ENCODE data around the gene PCDHGA4.
"Not testable (repeated sequence)": the region's sequence is repeated elsewhere in the genome, so short reads cannot be mapped to it uniquely, and the experiment has no call there.

Gene PCDHGA4

DNA sequence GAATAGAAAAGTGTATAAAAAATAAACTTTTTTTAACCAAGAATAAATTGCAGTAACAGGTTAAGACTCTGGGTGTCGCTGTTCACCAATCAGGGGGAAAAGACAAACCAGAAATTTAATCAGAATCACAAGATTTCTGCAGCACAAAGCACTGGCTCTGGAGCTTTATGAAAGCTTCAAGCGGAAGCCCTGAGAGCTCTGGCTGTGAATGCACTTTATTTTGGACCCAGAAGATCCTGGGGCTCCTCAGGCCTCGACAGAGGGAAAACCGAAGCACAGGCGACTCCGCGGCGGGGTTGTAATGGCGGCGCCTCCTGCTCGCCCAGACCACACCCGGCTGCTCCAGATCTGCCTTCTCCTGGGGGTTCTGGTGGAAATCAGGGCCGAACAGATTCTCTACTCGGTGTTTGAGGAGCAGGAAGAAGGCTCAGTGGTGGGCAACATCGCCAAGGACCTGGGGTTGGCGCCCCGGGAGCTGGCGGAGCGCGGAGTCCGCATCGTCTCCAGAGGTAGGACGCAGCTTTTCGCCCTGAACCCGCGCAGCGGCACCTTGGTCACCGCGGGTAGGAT lies at the start of gene PCDHGA4:
TSS of gene PCDHGA4 (plus strand) at position 122 of the 570 bp plus-strand sequence. CDS start at position 209, 87 bp downstream.
- no peak for DNase-seq (ENCODE audit: low spot score)

DNA sequence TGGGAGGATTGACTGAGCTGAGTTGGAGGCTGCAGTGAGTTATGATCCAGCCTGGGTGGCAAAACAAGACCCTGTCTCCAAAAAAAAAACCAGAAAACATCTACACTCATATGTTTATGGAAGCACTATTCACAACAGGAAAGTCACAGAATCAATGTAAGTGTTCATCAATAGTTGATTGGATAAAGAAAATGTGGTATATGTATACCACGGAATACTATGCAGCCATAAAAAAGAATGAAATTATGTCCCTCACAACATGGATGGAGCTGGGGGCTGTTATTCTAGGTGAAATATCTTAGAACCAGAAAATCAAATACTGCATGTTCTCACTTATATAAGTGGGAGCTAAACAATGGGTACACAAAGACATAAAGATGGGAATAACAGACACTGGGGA lies 48.2 kb upstream of the PCDHGA4 start:
- DNase-seq (ENCODE audit: low spot score), result no peak

DNA sequence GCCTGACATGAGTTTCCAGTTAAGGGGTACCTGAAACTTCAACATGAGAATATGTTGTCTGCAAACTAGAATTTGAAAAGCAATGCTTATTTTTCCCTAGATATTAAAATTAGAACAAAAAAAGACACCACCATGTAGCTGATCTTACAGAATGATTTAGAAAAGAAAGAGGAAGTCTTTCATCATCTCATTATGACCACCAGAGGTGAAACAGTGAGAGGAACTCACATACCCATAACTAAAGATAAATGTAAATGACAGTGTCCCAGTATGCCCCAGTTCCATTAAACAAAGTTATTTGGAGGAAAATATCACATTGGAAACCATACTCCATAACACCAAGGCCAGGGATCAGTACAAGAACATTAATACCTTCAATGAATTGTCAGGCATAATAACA lies 41.1 kb upstream of the PCDHGA4 start:
- no peak for DNase-seq (ENCODE audit: low spot score)

DNA sequence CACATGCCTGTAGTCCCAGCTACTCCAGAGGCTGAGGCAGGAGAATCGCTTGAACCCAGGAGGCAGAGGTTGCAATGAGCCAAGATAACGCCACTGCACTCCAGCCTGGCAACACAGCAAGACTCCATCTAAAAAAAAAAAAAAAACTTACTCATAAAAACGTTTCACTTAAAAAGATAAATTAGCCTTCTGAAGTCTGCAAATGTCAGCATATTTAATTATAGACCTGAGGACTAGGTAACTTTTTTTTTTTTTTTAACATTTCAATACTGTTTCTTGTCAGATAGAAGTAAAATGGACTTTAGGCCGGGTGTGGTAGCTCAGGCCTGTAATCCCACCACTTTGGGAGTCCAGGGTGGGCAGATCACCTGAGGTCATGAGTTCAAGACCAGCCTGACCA lies 37.9 kb upstream of the PCDHGA4 start:
- not testable (repeated sequence) for DNase-seq (ENCODE audit: low spot score)

DNA sequence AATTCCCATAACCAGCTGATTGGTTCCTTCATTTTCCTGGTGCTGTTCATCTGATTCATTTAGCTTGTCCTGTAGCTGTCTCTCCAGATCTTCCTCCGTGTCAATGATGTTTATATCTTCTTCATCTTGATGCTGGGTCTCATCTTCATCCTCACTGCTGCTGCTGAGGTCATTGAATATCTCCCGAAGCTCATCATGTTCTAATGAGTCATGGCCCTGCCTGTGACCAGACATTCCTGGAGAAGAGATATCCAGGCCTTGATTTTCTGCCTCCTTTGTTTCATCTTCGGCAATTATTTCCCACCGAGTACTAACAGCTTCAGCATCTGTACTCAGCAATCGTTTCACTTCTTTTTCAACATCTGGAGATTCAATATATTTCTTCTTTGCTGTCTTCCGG lies 35.6 kb upstream of the PCDHGA4 start:
- no peak for DNase-seq (ENCODE audit: low spot score)

DNA sequence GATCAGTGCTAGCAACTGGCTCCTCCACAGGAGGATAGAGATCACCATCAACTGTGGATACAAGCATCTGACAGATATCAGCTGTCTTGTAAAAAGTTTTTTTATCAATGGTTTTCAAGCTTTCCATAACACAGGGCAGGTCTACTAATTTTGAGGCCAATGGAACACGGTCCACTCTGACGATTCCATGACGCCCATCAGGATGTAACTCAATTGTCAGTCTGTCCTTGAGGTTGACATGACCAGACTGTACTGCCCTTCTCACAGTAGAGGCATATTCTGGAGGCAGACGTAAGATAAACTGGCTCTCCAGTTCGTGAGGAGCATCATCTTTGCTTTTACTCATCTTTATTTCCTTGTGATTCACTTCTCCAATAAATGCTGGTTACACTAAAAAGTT lies 35.1 kb upstream of the PCDHGA4 start:
- DNase-seq (ENCODE audit: low spot score), result no peak

DNA sequence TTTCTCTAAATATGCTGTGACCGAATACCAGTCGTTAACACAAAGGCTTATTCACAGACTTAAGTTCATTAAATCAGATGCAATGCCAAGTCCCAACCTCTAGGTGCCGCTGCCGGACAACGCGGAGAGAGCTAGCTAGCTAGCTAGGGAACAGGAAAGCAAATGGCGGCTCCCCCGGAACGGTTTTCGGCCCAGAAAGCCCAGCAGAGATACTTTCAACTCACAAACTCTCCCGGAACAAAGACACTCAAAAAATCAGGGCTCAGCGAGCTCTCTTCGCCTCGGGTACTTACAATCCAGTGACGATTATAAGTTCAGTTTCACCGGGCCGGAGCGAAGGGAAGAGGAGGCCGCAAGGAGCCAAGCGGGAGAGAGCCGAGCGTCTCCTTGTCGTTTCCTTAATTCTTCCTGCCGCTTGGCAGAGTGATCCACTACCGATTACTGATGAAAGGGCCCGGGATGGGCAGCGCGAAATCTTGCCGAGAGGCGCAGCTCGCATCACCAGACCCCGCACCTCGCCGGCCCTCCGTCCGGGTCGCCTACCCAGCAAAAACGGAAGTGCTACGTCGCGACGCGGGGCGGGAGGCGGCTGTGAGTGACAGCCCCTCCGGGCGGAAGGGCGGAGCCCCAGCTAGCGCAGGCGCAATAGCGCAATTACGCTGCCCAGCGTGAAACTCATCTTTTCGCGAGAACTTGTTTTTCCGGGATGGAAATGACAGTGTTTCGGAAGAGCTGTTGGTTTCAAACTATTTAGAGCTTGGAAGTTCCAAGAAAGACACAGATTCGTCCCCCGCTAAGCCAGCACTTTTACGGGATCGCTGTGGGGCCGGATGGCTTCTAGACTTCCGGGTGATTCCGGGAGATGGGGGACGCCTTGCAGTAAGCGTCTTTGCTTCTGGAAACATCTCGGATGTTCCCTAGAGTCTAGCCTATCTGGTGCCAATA lies 34.3 kb upstream of the PCDHGA4 start, which contains the start of gene TAF7:
TSS of gene TAF7 (minus strand) at position 560 of the 945 bp plus-strand sequence. CDS start 740 bp downstream, outside the sequence.
- DNase-seq (ENCODE audit: low spot score), result peak; percentile 89

DNA sequence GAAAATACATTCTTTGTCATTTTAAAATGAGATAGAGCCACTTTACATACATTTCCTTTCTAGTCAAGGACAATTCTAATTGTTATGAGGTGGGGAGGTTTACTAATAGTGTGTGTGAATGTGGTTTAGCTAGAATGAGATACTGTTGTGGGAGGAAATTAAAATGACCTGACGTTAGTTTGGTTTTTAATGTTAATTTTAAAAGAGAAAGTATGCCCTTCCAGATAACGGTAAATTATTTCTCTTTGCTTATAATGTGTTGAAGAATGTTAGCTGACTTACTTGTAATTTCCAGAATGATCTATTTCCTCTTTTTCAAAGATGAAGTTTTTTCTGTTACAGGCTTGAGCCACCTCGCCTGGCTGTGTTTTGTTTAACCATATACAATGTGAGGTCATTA lies 32.6 kb upstream of the PCDHGA4 start:
- DNase-seq (ENCODE audit: low spot score), result no peak

DNA sequence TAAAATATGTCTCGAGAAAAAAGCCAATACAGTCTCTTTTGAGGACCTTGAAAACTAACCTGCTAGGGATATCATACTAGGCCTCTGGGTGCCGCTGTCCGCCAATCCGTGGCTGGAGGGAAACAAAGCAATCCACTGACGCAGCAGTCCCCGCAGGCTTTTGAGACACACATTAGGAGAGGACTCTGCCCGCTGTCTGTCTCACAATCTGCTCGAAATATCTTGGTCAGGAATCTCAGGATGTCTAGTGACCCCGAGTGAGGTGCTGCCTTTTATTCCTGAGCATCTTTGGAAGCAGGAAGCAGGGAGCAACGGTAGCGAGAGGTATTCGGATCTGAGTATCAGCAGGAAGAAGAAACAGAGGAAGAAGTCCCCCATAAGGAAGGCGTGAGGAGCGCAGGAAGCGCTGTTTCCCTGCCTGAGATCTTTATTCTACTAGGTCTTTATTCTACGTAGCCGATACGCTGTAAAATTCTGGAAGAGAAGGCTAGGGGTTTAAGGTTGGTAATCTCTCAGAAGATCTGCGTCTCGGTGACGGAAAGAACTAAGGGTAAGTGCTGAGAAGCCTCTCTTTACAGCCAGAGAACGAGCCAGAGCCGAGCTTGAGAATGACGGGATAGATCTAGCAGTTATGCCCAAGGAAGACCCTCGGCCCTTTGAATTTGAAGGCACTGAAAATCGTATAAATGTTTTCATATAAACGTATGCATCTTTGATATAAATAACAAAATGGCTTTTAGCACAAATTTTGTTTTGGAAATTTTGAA lies 28.6 kb upstream of the PCDHGA4 start:
- DNase-seq (ENCODE audit: low spot score), result no peak

DNA sequence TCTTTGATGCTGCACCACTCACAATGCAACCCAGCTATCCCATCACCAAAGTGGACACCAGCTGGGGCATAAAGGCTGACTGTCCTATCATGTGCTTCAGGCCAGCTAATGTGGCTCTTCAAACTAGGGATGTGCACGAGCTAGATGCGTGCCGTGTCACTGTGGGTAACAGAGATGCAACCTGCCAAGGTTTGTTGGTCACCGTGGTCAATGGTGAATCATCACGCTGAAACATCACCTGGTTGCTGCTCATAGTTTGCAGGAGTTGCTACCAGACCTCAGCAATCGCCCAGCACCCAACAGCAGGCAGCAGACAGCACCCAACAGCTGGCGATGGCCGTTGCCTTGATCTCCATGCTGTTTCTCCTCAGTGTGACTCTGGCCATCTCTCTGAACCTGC lies 26.6 kb upstream of the PCDHGA4 start:
- DNase-seq (ENCODE audit: low spot score), result no peak

DNA sequence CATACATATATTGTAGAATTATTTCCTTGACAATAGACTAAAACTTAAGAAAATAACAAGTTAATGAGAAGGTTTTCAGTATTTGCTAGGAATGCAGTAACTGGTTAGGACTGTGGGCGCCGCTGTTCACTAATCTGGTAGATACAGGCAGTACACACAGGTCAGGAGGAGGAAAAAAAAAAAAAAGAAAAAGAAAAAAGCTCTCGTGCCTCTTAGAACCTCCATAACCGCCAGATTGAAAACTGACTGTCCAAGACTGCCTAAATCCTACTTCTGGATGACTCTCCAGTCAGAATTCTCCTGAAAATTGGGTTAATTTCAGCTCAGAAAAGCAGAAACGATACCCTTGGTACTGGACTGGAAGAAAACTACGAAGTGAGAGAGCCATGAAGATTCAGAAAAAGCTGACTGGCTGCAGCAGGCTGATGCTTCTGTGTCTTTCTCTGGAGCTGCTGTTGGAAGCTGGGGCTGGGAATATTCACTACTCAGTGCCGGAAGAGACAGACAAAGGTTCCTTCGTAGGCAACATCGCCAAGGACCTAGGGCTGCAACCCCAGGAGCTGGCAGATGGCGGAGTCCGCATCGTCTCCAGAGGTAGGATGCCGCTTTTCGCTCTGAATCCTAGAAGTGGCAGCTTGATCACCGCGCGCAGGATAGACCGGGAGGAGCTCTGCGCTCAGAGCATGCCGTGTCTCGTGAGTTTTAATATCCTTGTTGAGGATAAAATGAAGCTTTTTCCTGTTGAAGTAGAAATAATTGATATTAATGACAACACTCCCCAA lies 24.3 kb upstream of the PCDHGA4 start, which contains the start of gene PCDHGA1:
TSS of gene PCDHGA1 (plus strand) at position 216 of the 782 bp plus-strand sequence.
- DNase-seq (ENCODE audit: low spot score), result no peak

DNA sequence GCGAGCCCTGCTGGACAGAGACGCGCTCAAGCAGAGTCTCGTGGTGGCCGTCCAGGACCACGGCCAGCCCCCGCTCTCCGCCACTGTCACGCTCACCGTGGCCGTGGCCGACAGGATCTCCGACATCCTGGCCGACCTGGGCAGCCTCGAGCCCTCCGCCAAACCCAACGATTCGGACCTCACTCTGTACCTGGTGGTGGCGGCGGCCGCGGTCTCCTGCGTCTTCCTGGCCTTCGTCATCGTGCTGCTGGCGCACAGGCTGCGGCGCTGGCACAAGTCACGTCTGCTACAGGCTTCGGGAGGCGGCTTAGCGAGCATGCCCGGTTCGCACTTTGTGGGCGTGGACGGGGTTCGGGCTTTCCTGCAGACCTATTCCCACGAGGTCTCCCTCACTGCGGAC lies 22.2 kb upstream of the PCDHGA4 start:
- DNase-seq (ENCODE audit: low spot score), result not testable (repeated sequence)

DNA sequence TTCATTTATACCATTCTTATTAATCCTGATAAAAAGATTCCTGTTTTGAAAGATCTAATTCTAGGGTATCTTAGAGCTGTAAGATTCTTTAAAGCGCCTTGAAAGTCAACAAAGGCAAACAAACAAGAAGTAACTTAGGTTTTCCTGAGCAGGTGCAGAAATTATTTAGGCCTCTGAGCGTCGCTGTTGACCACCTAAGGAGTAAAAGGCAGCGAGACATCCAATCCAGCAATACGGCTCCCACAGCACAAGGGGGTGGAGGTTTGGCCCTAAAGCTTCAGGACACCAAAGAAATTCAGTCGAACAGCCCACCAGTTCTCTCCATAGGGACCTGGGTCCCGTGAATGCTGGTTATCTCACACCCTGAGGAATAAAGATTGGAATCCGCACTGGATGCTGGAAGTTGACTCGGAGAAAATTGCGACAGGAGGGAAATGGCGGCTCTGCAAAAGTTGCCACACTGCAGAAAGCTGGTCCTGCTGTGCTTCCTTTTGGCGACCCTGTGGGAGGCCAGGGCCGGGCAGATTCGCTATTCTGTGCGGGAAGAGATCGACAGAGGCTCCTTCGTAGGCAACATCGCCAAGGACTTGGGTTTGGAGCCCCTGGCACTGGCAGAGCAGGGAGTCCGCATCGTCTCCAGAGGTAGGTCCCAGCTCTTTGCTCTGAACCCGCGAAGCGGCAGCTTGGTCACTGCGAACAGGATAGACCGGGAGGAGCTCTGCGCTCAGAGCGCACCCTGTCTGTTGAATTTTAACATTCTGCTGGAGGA lies 16.1 kb upstream of the PCDHGA4 start, which contains the start of gene PCDHGA2:
TSS of gene PCDHGA2 (plus strand) at position 223 of the 769 bp plus-strand sequence.
- no peak for DNase-seq (ENCODE audit: low spot score)

DNA sequence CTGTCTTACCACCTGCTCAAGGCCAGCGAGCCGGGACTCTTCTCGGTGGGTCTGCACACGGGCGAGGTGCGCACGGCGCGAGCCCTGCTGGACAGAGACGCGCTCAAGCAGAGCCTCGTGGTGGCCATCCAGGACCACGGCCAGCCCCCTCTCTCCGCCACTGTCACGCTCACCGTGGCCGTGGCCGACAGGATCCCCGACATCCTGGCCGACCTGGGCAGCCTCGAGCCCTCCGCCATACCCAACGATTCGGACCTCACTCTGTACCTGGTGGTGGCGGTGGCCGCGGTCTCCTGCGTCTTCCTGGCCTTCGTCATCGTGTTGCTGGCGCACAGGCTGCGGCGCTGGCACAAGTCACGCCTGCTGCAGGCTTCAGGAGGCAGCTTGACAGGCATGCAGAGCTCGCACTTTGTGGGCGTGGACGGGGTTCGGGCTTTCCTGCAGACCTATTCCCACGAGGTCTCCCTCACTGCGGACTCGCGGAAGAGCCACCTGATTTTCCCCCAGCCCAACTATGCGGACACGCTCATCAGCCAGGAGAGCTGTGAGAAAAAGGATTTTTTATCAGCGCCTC lies 14.0 kb upstream of the PCDHGA4 start:
- DNase-seq (ENCODE audit: low spot score), result not testable (repeated sequence)

DNA sequence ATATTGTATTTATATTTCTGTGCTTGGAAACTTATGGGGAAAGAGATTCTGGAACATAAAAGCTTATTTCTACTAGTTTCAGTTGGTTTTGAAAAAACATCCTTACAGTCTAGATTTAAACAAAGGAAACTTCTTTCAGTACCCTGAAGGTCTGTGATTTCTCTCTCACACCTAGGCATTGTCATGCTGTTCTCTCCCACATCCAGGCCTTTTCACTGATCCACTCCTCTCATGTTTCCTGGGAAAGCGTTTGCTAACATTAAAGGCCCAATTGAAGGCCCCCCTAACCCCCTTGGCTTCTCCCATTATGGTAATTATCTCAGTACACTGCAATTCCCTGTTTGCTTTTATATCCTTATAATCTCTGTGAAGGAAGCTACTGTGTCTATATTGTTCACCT lies 12.0 kb upstream of the PCDHGA4 start:
- no peak for DNase-seq (ENCODE audit: low spot score)

DNA sequence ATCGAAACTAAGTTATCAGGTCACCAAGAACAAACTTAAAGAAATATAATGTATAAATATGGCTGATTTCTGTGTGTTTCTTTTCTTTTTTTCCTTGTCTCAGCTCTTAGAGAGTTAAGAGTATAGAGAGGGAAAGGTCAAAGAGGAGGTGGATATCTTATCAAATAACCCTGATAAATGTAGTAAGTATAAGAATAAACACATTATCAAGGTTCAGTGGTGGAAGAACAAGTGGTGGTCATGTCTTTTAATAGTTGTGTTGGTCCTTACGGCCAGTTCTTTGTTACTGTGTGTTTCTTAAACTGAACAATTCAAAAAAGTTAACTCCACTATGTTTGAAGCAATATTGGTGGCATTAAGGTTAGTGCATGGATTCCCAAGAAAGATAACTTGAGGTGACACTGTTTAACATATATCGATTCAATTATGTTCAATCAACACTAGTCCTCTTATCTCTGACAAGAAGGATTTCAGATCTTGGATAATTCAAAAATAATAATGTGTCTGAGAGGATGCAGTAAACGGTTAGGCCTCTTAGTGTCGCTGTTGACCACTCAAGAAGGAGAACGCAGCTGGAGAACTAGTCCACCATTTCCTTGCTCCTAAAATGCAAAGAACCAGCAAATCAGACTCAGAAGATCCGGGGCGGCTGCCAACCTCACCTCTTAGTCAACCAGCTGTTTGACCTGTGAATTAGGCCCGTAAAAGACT lies 11.4 kb upstream of the PCDHGA4 start, which contains the start of gene PCDHGA3:
TSS of gene PCDHGA3 (plus strand) at position 588 of the 711 bp plus-strand sequence. CDS start 205 bp downstream, outside the sequence.
- no peak for DNase-seq (ENCODE audit: low spot score)

DNA sequence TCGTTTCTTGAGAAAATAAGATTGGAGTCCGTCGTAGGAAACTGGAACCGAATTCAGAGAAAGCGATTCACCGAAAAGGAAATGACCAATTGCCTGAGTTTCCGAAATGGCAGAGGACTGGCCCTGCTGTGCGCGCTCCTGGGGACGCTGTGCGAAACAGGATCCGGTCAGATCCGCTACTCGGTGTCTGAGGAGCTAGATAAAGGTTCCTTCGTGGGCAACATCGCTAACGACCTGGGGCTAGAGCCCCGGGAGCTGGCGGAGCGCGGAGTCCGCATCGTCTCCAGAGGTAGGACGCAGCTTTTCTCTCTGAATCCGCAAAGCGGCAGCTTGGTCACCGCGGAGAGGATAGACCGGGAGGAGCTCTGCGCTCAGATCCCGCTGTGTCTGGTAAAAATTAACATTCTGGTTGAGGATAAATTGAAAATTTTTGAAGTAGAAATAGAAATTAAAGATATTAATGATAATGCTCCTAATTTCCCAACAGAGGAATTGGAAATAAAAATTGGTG lies 10.8 kb upstream of the PCDHGA4 start:
- DNase-seq (ENCODE audit: low spot score), result no peak

DNA sequence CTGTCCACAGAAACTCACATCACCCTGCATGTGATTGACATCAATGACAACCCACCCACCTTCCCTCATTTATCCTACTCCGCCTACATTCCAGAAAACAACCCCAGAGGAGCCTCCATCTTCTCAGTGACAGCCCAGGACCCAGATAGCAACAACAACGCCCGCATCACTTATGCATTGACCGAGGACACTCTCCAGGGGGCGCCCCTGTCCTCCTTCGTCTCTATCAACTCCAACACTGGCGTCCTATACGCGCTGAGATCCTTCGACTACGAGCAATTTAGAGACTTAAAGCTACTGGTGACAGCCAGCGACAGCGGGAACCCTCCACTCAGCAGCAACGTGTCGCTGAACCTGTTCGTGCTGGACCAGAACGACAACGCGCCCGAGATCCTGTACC lies 9.5 kb upstream of the PCDHGA4 start:
- no peak for DNase-seq (ENCODE audit: low spot score)

DNA sequence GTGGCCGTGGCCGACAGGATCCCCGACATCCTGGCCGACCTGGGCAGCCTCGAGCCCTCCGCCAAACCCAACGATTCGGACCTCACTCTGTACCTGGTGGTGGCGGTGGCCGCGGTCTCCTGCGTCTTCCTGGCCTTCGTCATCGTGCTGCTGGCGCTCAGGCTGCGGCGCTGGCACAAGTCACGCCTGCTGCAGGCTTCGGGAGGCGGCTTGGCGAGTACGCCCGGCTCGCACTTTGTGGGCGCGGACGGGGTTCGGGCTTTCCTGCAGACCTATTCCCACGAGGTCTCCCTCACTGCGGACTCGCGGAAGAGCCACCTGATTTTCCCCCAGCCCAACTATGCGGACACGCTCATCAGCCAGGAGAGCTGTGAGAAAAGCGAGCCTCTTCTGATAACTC lies 8.8 kb upstream of the PCDHGA4 start:
- not testable (repeated sequence) for DNase-seq (ENCODE audit: low spot score)
